ENCODE data around the gene PEDS1.
"Not testable (repeated sequence)": the region's sequence is repeated elsewhere in the genome, so short reads cannot be mapped to it uniquely, and the experiment has no call there.

PEDS1 gene

GRCh38 chr20:50136822-50137599 lies 16.5 kb downstream of the PEDS1 start:
- no peak for DNase-seq (ENCODE audit: low read depth in 2 of 2, low spot score in 1 of 2)

- DNase-seq (ENCODE audit: low read depth in 2 of 2, low spot score in 1 of 2), result not testable (repeated sequence)
Observed at GRCh38 chr20:50135157-50135556, 18.4 kb downstream of the PEDS1 start.

- no peak for DNase-seq (ENCODE audit: low read depth in 2 of 2, low spot score in 1 of 2)
Observed at GRCh38 chr20:50133474-50134217, 19.9 kb downstream of the PEDS1 start.

GRCh38 chr20:50133041-50133440 lies 20.5 kb downstream of the PEDS1 start:
- DNase-seq (ENCODE audit: low read depth in 2 of 2, low spot score in 1 of 2), result no peak

GRCh38 chr20:50130995-50131394 lies 22.5 kb downstream of the PEDS1 start:
- no peak for DNase-seq (ENCODE audit: low read depth in 2 of 2, low spot score in 1 of 2)

GRCh38 chr20:50130356-50130723 lies 23.2 kb downstream of the PEDS1 start:
- DNase-seq (ENCODE audit: low read depth in 2 of 2, low spot score in 1 of 2), result no peak

GRCh38 chr20:50129662-50130355 lies 23.7 kb downstream of the PEDS1 start:
- DNase-seq (ENCODE audit: low read depth in 2 of 2, low spot score in 1 of 2), result no peak

- DNase-seq (ENCODE audit: low read depth in 2 of 2, low spot score in 1 of 2), result no peak
Observed at GRCh38 chr20:50128520-50128905, 25.0 kb downstream of the PEDS1 start.

GRCh38 chr20:50127587-50128519 lies 25.7 kb downstream of the PEDS1 start:
- no peak for DNase-seq (ENCODE audit: low read depth in 2 of 2, low spot score in 1 of 2)

- no peak for DNase-seq (ENCODE audit: low read depth in 2 of 2, low spot score in 1 of 2)
Observed at GRCh38 chr20:50126662-50127061, 26.9 kb downstream of the PEDS1 start.

GRCh38 chr20:50125279-50125678 lies 28.2 kb downstream of the PEDS1 start:
- no peak for DNase-seq (ENCODE audit: low read depth in 2 of 2, low spot score in 1 of 2)

GRCh38 chr20:50124496-50124895 lies 29.0 kb downstream of the PEDS1 start:
- no peak for DNase-seq (ENCODE audit: low read depth in 2 of 2, low spot score in 1 of 2)

GRCh38 chr20:50123418-50123817 lies 30.1 kb downstream of the PEDS1 start:
- DNase-seq (ENCODE audit: low read depth in 2 of 2, low spot score in 1 of 2), result no peak

GRCh38 chr20:50122763-50123162 lies 30.8 kb downstream of the PEDS1 start:
- no peak for DNase-seq (ENCODE audit: low read depth in 2 of 2, low spot score in 1 of 2)

- DNase-seq (ENCODE audit: low read depth in 2 of 2, low spot score in 1 of 2), result no peak
Observed at GRCh38 chr20:50121858-50122271, 31.7 kb downstream of the PEDS1 start.

GRCh38 chr20:50120935-50121693 lies 32.4 kb downstream of the PEDS1 start:
- peak; percentile 26 to 28 for DNase-seq (ENCODE audit: low read depth in 2 of 2, low spot score in 1 of 2)

- no peak for DNase-seq (ENCODE audit: low read depth in 2 of 2, low spot score in 1 of 2)
Observed at GRCh38 chr20:50118203-50118602, 35.3 kb downstream of the PEDS1 start.

GRCh38 chr20:50116368-50116999 lies 37.0 kb downstream of the PEDS1 start:
- DNase-seq (ENCODE audit: low read depth in 2 of 2, low spot score in 1 of 2), result no peak

- DNase-seq (ENCODE audit: low read depth in 2 of 2, low spot score in 1 of 2), result peak; percentile 75 to 79
Observed at GRCh38 chr20:50115591-50116367, 37.7 kb downstream of the PEDS1 start.
